K562 (cell line): ENCODE data around the gene HPF1. TPM values are rescaled to one million over a fixed set of nuclear protein-coding genes. Genes with fewer than 3 reads are reported as not detected.

ENCODE experiments used
- CBX1 ChIP-seq: sonication (generic); IDR thresholded peaks from 2 replicates; pipeline ENCODE4 v1.6.1; 2016; ENCODE audit warnings: antibody characterized with exemption, low read depth, mild to moderate bottlenecking
- GTF2A2 ChIP-seq: IDR thresholded peaks from 2 replicates; pipeline ENCODE4 v1.6.1; 2016; ENCODE audit warnings: mild to moderate bottlenecking, missing genetic modification characterization, missing compliant biosample characterization
- NCOA2 ChIP-seq, 2 experiments: fragments of 450-650 bp; IDR thresholded peaks; 2 replicates each; pipeline ENCODE4 v1.6.1; 2018; ENCODE audit warnings: mild to moderate bottlenecking in 2 of 2, moderate library complexity in 1 of 2; ENCODE audit not compliant: partially characterized antibody in 2 of 2
- PHF20 ChIP-seq: fragments of 450-650 bp; IDR thresholded peaks from 2 replicates; pipeline ENCODE4 v1.6.1; 2018; ENCODE audit not compliant: partially characterized antibody
- TAF9B ChIP-seq: fragments of 450-650 bp; IDR thresholded peaks from 2 replicates; pipeline ENCODE4 v1.6.1; 2018; ENCODE audit warnings: mild to moderate bottlenecking; ENCODE audit not compliant: partially characterized antibody
- TAL1 ChIP-seq: fragments of 450-650 bp; IDR thresholded peaks from 2 replicates; pipeline ENCODE4 v1.6.1; 2016; ENCODE audit warnings: mild to moderate bottlenecking
- THRA ChIP-seq: fragments of 450-650 bp; IDR thresholded peaks from 2 replicates; pipeline ENCODE4 v1.6.1; 2017; ENCODE audit warnings: mild to moderate bottlenecking, moderate library complexity
- ZNF316 ChIP-seq: fragments of 450-650 bp; IDR thresholded peaks from 2 replicates; pipeline ENCODE4 v1.6.1; 2016
- ZNF785 ChIP-seq: fragments of 250-450 bp; sonication (Bioruptor Pico); IDR thresholded peaks from 2 replicates; pipeline ENCODE4 v1.4.0; 2020; ENCODE audit warnings: mild to moderate bottlenecking
- polyA plus RNA-seq, 8 experiments: library from polyadenylated mRNA; depleted of rRNA in 4 of 8; stranded (reverse) in 5 of 8; unstranded in 3 of 8; fragments of >200 nt; fragmentation: Nextera tagmentation in 2 of 8; fragmentation: Illumina TruSeq in 1 of 8; extraction: Ambion mirVana in 2 of 8; extraction: Trizol in 1 of 8; gene quantifications; 2 replicates each; pipeline versions ENCODE4 v1.2.1 to v1.2.3, GENCODE V29; 2011 to 2014; ENCODE audit warnings: inconsistent platforms in 1 of 8, missing spikeins in 1 of 8
- total RNA-seq, 7 experiments: library from RNA; depleted of rRNA in 6 of 7; stranded (reverse); fragments of >200 nt in 6 of 7; fragmentation: Illumina TruSeq in 2 of 7; extraction: Trizol in 2 of 7; gene quantifications; 2 replicates each; pipeline versions ENCODE4 v1.2.1 to v1.2.3, GENCODE V29; 2011 to 2021; ENCODE audit warnings: low replicate concordance in 1 of 7
- TF ChIP-seq, protein P1 (sequence below): IDR thresholded peaks from 2 replicates; pipeline ENCODE4 v1.6.1; 2011; ENCODE audit warnings: borderline replicate concordance, low read depth, mild to moderate bottlenecking, moderate library complexity, low read length; ENCODE audit not compliant: insufficient read depth, poor library complexity, severe bottlenecking
- TF ChIP-seq, protein P2 (sequence below): fragments of 450-650 bp; formaldehyde crosslinking; conservative IDR thresholded peaks from 2 replicates; pipeline ENCODE4 v1.4.0; 2022; ENCODE audit warnings: mild to moderate bottlenecking, missing genetic modification characterization
- TF ChIP-seq, protein P3 (sequence below), 2 experiments: fragments of 200-800 bp in 1 of 2; sonication (Bioruptor generic) in 1 of 2; sonication (generic) in 1 of 2; formaldehyde crosslinking in 1 of 2; IDR thresholded peaks in 1 of 2; conservative IDR thresholded peaks in 1 of 2; 2 replicates each; pipeline versions ENCODE4 v1.5.0 to v1.6.1; 2016 to 2020; ENCODE audit warnings: missing compliant biosample characterization in 1 of 2, missing genetic modification characterization in 1 of 2, missing genetic modification reagents in 1 of 2
- TF ChIP-seq, protein P4 (sequence below): sonication (generic); formaldehyde crosslinking; IDR thresholded peaks from 2 replicates; pipeline ENCODE4 v1.8.0; 2022; ENCODE audit warnings: missing genetic modification reagents, mild to moderate bottlenecking, borderline replicate concordance
- TF ChIP-seq, protein P5 (sequence below): IDR thresholded peaks from 3 replicates; pipeline ENCODE4 v1.6.1; 2011; ENCODE audit warnings: borderline replicate concordance, mild to moderate bottlenecking, moderate library complexity; ENCODE audit not compliant: insufficient read length; ENCODE audit errors: extremely low read depth

HPF1 gene
- total and polyA plus RNA-seq, 9 of the 15 experiments (the other 6 are each of a cell fraction or from before 2014, with no cell fraction given) = 21.2 to 89.4 (median 35.2) TPM

- TF ChIP-seq, protein P1, sequence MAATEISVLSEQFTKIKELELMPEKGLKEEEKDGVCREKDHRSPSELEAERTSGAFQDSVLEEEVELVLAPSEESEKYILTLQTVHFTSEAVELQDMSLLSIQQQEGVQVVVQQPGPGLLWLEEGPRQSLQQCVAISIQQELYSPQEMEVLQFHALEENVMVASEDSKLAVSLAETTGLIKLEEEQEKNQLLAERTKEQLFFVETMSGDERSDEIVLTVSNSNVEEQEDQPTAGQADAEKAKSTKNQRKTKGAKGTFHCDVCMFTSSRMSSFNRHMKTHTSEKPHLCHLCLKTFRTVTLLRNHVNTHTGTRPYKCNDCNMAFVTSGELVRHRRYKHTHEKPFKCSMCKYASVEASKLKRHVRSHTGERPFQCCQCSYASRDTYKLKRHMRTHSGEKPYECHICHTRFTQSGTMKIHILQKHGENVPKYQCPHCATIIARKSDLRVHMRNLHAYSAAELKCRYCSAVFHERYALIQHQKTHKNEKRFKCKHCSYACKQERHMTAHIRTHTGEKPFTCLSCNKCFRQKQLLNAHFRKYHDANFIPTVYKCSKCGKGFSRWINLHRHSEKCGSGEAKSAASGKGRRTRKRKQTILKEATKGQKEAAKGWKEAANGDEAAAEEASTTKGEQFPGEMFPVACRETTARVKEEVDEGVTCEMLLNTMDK = peak; percentile 17
- TF ChIP-seq ZNF785 (CRISPR knock-in tag) = no peak
- TF ChIP-seq PHF20 = no peak
- TF ChIP-seq, protein P2, sequence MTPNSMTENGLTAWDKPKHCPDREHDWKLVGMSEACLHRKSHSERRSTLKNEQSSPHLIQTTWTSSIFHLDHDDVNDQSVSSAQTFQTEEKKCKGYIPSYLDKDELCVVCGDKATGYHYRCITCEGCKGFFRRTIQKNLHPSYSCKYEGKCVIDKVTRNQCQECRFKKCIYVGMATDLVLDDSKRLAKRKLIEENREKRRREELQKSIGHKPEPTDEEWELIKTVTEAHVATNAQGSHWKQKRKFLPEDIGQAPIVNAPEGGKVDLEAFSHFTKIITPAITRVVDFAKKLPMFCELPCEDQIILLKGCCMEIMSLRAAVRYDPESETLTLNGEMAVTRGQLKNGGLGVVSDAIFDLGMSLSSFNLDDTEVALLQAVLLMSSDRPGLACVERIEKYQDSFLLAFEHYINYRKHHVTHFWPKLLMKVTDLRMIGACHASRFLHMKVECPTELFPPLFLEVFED (CRISPR knock-in tag) = no peak
- TF ChIP-seq ZNF316 = peak; percentile 78
- no peak for TF ChIP-seq CBX1
- TF ChIP-seq TAF9B = no peak
- TF ChIP-seq GTF2A2 = no peak
- no peak for TF ChIP-seq THRA
- TF ChIP-seq, protein P3, sequence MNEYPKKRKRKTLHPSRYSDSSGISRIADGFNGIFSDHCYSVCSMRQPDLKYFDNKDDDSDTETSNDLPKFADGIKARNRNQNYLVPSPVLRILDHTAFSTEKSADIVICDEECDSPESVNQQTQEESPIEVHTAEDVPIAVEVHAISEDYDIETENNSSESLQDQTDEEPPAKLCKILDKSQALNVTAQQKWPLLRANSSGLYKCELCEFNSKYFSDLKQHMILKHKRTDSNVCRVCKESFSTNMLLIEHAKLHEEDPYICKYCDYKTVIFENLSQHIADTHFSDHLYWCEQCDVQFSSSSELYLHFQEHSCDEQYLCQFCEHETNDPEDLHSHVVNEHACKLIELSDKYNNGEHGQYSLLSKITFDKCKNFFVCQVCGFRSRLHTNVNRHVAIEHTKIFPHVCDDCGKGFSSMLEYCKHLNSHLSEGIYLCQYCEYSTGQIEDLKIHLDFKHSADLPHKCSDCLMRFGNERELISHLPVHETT (CRISPR knock-in tag; conservative IDR thresholded peaks at IDR 0.05 in 1 of 2, IDR thresholded peaks at IDR 0.05 in 1 of 2) = no peak
- TF ChIP-seq, protein P4, sequence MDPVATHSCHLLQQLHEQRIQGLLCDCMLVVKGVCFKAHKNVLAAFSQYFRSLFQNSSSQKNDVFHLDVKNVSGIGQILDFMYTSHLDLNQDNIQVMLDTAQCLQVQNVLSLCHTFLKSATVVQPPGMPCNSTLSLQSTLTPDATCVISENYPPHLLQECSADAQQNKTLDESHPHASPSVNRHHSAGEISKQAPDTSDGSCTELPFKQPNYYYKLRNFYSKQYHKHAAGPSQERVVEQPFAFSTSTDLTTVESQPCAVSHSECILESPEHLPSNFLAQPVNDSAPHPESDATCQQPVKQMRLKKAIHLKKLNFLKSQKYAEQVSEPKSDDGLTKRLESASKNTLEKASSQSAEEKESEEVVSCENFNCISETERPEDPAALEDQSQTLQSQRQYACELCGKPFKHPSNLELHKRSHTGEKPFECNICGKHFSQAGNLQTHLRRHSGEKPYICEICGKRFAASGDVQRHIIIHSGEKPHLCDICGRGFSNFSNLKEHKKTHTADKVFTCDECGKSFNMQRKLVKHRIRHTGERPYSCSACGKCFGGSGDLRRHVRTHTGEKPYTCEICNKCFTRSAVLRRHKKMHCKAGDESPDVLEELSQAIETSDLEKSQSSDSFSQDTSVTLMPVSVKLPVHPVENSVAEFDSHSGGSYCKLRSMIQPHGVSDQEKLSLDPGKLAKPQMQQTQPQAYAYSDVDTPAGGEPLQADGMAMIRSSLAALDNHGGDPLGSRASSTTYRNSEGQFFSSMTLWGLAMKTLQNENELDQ (CRISPR knock-in tag) = no peak
- no peak for TF ChIP-seq NCOA2 (IDR thresholded peaks at IDR 0.05; ENCODE audit: partially characterized antibody in 2 of 2)
- TF ChIP-seq, protein P5, sequence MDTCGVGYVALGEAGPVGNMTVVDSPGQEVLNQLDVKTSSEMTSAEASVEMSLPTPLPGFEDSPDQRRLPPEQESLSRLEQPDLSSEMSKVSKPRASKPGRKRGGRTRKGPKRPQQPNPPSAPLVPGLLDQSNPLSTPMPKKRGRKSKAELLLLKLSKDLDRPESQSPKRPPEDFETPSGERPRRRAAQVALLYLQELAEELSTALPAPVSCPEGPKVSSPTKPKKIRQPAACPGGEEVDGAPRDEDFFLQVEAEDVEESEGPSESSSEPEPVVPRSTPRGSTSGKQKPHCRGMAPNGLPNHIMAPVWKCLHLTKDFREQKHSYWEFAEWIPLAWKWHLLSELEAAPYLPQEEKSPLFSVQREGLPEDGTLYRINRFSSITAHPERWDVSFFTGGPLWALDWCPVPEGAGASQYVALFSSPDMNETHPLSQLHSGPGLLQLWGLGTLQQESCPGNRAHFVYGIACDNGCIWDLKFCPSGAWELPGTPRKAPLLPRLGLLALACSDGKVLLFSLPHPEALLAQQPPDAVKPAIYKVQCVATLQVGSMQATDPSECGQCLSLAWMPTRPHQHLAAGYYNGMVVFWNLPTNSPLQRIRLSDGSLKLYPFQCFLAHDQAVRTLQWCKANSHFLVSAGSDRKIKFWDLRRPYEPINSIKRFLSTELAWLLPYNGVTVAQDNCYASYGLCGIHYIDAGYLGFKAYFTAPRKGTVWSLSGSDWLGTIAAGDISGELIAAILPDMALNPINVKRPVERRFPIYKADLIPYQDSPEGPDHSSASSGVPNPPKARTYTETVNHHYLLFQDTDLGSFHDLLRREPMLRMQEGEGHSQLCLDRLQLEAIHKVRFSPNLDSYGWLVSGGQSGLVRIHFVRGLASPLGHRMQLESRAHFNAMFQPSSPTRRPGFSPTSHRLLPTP = no peak
- no peak for TF ChIP-seq TAL1
Observed at GRCh38 chr4:169791527-169792156, 33.9 kb upstream of the HPF1 start (continued).
